ENCODE results near the gene ASIC3.

ASIC3 gene

DNA sequence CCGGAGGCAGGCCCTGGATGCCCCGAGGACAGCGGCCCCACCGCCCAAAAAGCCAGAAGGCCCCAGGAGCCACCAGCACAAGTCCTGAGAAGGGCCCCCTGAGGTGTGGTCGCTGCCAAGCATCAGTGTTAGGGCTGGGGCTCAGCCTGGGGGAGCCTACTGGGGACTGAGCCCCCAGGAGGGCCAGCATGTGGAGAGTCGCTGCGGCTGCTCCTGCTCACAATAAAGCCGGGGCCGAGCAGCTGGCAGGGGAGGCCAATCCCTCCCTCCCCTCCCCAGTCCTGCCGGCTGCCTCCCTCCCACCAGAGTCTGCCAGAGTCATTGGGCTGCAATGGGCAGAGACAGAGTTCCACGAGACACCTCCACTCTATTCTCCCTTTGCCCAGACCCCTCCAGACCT, 3.1 kb upstream of the ASIC3 start:
- H3K4me3 ChIP-seq (ENCODE audit: low read length), result no peak overlapping the region
- DNase-seq (ENCODE audit: low read depth), result no peak
- TF ChIP-seq, protein P1, sequence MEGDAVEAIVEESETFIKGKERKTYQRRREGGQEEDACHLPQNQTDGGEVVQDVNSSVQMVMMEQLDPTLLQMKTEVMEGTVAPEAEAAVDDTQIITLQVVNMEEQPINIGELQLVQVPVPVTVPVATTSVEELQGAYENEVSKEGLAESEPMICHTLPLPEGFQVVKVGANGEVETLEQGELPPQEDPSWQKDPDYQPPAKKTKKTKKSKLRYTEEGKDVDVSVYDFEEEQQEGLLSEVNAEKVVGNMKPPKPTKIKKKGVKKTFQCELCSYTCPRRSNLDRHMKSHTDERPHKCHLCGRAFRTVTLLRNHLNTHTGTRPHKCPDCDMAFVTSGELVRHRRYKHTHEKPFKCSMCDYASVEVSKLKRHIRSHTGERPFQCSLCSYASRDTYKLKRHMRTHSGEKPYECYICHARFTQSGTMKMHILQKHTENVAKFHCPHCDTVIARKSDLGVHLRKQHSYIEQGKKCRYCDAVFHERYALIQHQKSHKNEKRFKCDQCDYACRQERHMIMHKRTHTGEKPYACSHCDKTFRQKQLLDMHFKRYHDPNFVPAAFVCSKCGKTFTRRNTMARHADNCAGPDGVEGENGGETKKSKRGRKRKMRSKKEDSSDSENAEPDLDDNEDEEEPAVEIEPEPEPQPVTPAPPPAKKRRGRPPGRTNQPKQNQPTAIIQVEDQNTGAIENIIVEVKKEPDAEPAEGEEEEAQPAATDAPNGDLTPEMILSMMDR (conservative IDR thresholded peaks at IDR 0.05; ENCODE audit: low read depth, low read length), result no peak

DNA sequence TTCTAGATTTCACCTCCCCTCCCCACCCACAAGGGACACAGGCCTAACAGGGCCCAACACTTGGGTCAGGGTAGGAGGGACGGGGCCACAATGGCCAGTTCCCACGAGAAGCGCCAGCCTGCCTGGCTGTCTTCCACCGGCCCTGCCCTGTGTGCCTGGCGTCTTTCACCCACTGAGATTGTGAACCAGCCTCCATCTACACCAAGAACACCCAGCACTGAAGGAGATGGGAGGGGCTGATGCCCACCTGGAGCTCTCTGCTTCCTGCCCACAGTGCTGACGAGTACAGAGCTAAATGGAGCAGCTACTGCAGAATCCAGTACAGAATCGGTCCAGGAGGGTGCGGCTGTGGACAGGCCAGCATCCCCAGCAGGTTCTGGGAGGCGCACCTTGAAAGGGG, 2.4 kb upstream of the ASIC3 start:
- no peak for DNase-seq (ENCODE audit: low read depth)
- TF ChIP-seq, protein P1 (conservative IDR thresholded peaks at IDR 0.05; ENCODE audit: low read depth, low read length), result no peak
- no peak overlapping the region for H3K4me3 ChIP-seq (ENCODE audit: low read length)

DNA sequence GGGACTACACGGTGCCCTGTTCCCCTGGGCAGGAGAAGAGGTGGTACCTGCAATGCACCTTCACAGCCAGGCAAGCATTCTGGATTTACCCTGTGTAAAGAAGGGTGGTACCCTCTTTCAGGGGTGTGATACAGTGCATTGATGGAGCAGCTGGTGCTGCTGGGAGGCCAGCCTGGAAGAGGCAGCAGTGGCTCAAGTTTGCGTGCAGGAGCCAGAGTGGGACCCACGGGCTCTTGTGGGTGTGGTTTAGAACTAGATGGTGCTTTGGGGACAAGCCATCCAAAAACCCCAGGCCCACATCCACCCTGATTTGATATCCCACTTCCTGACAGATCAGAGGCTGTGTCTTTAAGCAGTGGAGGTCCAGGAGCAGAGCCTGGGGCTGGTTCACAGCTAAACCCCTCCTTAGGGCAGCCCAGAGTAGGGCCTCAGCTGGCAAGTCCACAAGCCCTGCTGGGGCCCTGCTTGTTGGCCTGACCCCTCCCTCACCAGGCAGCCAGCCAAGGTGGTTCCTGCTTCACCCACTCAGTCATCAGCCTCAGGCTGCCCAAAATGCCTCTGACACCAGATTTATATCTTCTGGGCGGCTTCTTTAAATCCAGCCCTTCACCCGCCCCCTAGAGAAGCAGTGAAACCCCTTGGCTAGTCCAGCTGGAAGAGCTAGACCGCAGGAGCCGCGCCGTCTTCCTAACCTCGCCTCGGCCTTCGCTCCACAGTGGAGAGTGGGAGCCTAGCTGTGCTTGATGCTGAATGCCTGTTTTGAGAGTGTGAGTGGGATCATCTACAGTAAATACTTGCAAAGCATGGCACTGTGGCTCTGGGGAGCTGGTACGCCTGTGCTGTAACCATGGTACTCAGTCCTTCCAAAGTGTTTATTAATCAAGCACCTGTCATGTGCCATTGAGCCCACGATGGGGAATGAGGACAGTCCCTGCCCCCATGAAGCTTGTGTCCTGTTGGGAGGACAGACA, 1.4 kb upstream of the ASIC3 start:
- DNase-seq (ENCODE audit: low read depth), result no peak
- TF ChIP-seq, protein P1 (conservative IDR thresholded peaks at IDR 0.05; ENCODE audit: low read depth, low read length), result no peak
- H3K4me3 ChIP-seq (ENCODE audit: low read length), result no peak overlapping the region

DNA sequence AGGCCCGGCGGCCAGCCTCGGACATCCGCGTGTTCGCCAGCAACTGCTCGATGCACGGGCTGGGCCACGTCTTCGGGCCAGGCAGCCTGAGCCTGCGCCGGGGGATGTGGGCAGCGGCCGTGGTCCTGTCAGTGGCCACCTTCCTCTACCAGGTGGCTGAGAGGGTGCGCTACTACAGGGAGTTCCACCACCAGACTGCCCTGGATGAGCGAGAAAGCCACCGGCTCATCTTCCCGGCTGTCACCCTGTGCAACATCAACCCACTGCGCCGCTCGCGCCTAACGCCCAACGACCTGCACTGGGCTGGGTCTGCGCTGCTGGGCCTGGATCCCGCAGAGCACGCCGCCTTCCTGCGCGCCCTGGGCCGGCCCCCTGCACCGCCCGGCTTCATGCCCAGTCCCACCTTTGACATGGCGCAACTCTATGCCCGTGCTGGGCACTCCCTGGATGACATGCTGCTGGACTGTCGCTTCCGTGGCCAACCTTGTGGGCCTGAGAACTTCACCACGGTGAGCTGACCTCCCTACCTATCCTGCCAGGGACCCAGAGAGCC, 656 bp downstream of the ASIC3 start:
- TF ChIP-seq, protein P1 (conservative IDR thresholded peaks at IDR 0.05; ENCODE audit: low read depth, low read length), result no peak
- no peak overlapping the region for H3K4me3 ChIP-seq (ENCODE audit: low read length)
- DNase-seq (ENCODE audit: low read depth), result no peak

DNA sequence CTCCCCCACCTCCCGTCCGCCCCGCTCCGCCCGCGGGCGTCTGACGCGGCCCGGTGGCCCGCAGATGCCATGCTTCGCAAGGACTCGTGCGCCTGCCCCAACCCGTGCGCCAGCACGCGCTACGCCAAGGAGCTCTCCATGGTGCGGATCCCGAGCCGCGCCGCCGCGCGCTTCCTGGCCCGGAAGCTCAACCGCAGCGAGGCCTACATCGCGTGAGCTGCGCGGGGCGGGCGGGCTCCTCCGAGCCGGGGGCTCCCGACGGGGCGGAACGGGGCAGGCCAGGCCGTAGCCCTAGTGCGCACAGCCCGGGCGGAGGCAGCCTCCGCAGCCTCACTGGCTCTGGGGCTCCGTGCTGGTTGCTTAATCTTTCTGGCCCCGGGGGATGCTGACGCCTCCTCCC, 2.8 kb downstream of the ASIC3 start:
- TF ChIP-seq, protein P1 (conservative IDR thresholded peaks at IDR 0.05; ENCODE audit: low read depth, low read length), result no peak
- no peak for DNase-seq (ENCODE audit: low read depth)
- H3K4me3 ChIP-seq (ENCODE audit: low read length), result no peak overlapping the region

DNA sequence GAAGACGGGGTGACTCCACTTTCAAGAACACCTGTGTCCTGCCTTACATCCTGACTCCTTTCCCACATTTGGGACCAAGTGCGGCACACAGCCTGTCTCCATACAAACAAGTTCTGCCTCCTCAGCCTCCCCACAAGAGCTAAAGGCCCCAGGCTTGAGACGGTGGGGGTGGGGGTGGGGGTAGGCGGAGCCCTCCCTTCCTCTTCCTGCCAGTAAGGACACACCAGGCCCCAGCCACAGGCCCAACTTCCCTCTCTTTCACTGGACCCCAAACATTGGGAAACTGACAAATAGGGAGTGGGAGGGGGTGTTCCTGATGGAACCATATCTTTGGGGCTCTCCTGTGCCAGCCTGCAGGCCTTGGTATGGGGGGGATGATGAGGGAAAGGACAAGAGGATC, 4.8 kb downstream of the ASIC3 start:
- H3K4me3 ChIP-seq (ENCODE audit: low read length), result no peak overlapping the region
- no peak for DNase-seq (ENCODE audit: low read depth)
- TF ChIP-seq, protein P1 (conservative IDR thresholded peaks at IDR 0.05; ENCODE audit: low read depth, low read length), result no peak

DNA sequence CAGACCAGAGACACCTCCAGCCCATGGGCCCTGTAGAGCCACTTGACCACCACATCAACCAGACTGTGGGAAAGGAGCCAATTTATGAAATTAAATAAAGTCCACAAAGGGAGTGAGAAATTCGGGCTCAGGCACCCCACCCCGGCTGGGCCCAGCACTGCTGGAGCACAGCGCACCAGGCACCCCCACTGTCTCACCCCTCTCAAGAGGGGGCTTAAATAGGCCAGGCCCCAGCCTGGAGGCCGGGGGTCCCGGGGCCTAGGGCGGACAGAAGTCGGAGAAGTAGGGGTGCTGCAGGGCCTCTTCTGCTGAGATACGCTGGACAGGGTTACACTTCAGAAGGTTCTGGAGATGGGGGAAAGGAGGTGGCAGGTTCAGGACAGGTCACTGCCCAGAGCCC, 5.4 kb downstream of the ASIC3 start:
- DNase-seq (ENCODE audit: low read depth), result no peak
- no peak overlapping the region for H3K4me3 ChIP-seq (ENCODE audit: low read length)
- TF ChIP-seq, protein P1 (conservative IDR thresholded peaks at IDR 0.05; ENCODE audit: low read depth, low read length), result no peak

Data from retinal pigment epithelial cell (primary cell).